Caco-2 (cell line): ENCODE measurements around the gene ARHGAP4. TPM values are rescaled to one million over a fixed set of nuclear protein-coding genes. Genes with fewer than 3 reads are reported as not detected.

ENCODE experiments used
- BruUV-seq: library from RNA; stranded (reverse); fragments of 400-500 nt; replicated peaks from 2 replicates; lab custom pipeline; 2021; lab: Mats Ljungman, UMichigan
- CTCF ChIA-PET: fragments of 300-600 bp; sonication (Branson Sonifier 250); formaldehyde crosslinking; loops from one replicate; lab custom pipeline; 2022; ENCODE audit warnings: antibody characterized with exemption; lab: Charles Lee
- POLR2A ChIA-PET: fragments of 300-600 bp; sonication (Branson Sonifier 250); formaldehyde crosslinking; loops from one replicate; lab custom pipeline; 2022; ENCODE audit warnings: antibody characterized with exemption; lab: Charles Lee
- DNase-seq, 2 experiments: peaks; one replicate each; pipeline versions ENCODE4 v3.0.0 to v3.0.0-alpha.2; 2020 to 2022
- H3K27me3 ChIP-seq: replicated peaks from 2 replicates; pipeline ENCODE4 v1.6.0; 2011; ENCODE audit warnings: low read length; ENCODE audit not compliant: control insufficient read depth, insufficient read depth
- H3K36me3 ChIP-seq: 2 replicates; pipeline ENCODE4 v1.5.1; 2011; ENCODE audit warnings: low read length; ENCODE audit not compliant: control insufficient read depth, insufficient read depth
- H3K4me1 ChIP-seq: fragments of 250-450 bp; sonication (Bioruptor Pico); 2 replicates; pipeline ENCODE4 v1.5.1; 2020; ENCODE audit warnings: mild to moderate bottlenecking
- H3K4me3 ChIP-seq: 2 replicates; pipeline ENCODE4 v1.5.1; 2011; ENCODE audit warnings: low read depth, mild to moderate bottlenecking, control low read depth, low read length
- H3K9me3 ChIP-seq: fragments of 250-450 bp; sonication (Bioruptor Pico); 2 replicates; pipeline ENCODE4 v1.5.1; 2020; ENCODE audit warnings: mild to moderate bottlenecking, moderate library complexity
- H3K27ac Mint-ChIP-seq: one replicate; pipeline ENCODE4 v1.8.0; 2022; ENCODE audit warnings: mixed read lengths; ENCODE audit not compliant: unreplicated experiment
- H3K27me3 Mint-ChIP-seq: one replicate; pipeline ENCODE4 v1.8.0; 2022; ENCODE audit warnings: mixed read lengths; ENCODE audit not compliant: insufficient read depth, unreplicated experiment
- H3K36me3 Mint-ChIP-seq: one replicate; pipeline ENCODE4 v1.8.0; 2022; ENCODE audit warnings: mild to moderate bottlenecking, mixed read lengths; ENCODE audit not compliant: insufficient read depth, unreplicated experiment
- H3K4me1 Mint-ChIP-seq: one replicate; pipeline ENCODE4 v1.8.0; 2022; ENCODE audit warnings: low read depth, mixed read lengths; ENCODE audit not compliant: unreplicated experiment
- H3K4me3 Mint-ChIP-seq: one replicate; pipeline ENCODE4 v1.8.0; 2022; ENCODE audit warnings: mild to moderate bottlenecking, moderate library complexity, mixed read lengths; ENCODE audit not compliant: unreplicated experiment
- H3K9me3 Mint-ChIP-seq: one replicate; pipeline ENCODE4 v1.8.0; 2022; ENCODE audit warnings: mixed read lengths; ENCODE audit not compliant: unreplicated experiment
- intact Hi-C: fragments of 100-400 bp; cut with micrococcal nuclease; formaldehyde crosslinking; loops from one replicate; pipeline ENCODE4 v1.10.0; 2022; ENCODE audit not compliant: unreplicated experiment
- total RNA-seq: library from RNA; stranded (reverse); gene quantifications from 2 replicates; pipeline ENCODE4 v1.2.3, GENCODE V29; 2022
- TF ChIP-seq, protein P1 (sequence below), 2 experiments: fragments of 200-600 bp in 1 of 2; IDR thresholded peaks; 1 replicate in 1 of 2; 2 replicates in 1 of 2; pipeline versions ENCODE4 v1.5.1 to v1.8.0; 2011 to 2022; ENCODE audit warnings: antibody characterized with exemption in 1 of 2, control low read depth in 1 of 2, inconsistent platforms in 1 of 2, low read depth in 1 of 2, low read length in 1 of 2, mild to moderate bottlenecking in 1 of 2, moderate library complexity in 1 of 2; ENCODE audit not compliant: insufficient read depth in 1 of 2, severe bottlenecking in 1 of 2, unreplicated experiment in 1 of 2

The ARHGAP4 gene
- total RNA-seq, 1 experiment from 2014 or later, result 15.7 TPM

DNA sequence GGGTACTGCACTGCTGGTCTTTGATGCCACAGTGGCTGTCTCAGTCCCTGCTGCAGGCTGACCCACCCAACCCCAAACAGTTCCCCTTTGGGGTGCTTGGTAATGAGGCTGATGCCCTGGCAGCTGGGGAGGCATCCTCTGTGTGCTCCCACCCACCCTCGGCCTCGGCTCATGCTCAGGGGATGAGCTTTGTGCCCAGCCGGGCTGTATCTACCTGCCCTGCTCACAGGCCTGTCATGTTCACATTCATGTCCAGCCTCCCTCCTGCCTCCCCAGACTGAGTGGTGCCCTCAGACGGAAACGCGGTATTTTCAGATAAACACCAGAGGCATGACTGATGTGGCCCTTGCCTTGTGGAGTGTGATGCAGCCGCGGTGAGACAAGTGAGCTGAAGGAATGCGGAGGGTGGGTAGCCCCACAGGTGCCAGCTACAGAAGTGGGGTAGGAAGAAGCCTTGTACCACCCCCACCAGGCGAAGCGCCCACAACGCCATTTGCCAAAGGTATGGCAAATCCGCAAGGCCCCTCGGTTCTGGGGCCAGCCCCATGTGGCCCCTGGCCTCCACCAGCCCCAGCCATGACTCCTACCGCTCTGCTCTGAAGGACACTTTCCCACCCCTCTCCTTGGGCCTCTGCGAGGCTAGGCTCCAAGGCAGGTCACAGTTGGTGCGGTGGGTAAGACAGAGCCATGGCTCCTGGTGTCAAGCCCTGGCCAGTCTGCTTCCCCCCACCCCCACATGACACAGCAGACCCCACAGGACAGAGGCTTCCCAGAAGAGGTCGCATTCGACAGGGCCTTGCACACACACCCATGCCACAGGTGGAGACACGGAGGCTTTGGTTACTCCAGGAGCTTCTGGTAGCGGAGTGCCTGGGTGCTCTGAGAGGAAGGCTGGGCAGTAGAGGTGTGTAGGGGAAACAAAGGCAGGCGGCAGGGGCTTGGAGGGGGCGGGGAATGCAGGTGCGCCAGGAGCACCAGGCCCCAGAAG is 20.2 kb upstream of the ARHGAP4 start:
- Histone ChIP-seq H3K9me3 (no peaks in the 10 kb centered on the region), H3K4me1 (no peaks in the 10 kb centered on the region), H3K27me3 (no peaks in the 10 kb centered on the region), H3K4me3 (no peak overlapping the region), H3K36me3 (no peaks in the 10 kb centered on the region; the same call in 1 of the 2 replicates)
- H3K36me3 Mint-ChIP-seq, result peaks cover 50% of the 10 kb centered on the region
- no peaks in the 10 kb centered on the region for H3K4me1 Mint-ChIP-seq
- no peak overlapping the region for H3K27ac Mint-ChIP-seq
- H3K27me3 Mint-ChIP-seq, result no peaks in the 10 kb centered on the region
- ChIA-PET CTCF (interaction anchor here (0.6 to 2.2 kb wide), 5 partner anchors 10 to 181 kb away, joined by 3 to 37 read pairs (median 3); partner anchors contain the start of gene ARHGAP4), POLR2A (no interaction called here)
- no peak overlapping the region for H3K4me3 Mint-ChIP-seq
- H3K9me3 Mint-ChIP-seq, result no peaks in the 10 kb centered on the region
- intact Hi-C loops, result no loop called here
- BruUV-seq, result no TSS peak
- TF ChIP-seq, protein P1, sequence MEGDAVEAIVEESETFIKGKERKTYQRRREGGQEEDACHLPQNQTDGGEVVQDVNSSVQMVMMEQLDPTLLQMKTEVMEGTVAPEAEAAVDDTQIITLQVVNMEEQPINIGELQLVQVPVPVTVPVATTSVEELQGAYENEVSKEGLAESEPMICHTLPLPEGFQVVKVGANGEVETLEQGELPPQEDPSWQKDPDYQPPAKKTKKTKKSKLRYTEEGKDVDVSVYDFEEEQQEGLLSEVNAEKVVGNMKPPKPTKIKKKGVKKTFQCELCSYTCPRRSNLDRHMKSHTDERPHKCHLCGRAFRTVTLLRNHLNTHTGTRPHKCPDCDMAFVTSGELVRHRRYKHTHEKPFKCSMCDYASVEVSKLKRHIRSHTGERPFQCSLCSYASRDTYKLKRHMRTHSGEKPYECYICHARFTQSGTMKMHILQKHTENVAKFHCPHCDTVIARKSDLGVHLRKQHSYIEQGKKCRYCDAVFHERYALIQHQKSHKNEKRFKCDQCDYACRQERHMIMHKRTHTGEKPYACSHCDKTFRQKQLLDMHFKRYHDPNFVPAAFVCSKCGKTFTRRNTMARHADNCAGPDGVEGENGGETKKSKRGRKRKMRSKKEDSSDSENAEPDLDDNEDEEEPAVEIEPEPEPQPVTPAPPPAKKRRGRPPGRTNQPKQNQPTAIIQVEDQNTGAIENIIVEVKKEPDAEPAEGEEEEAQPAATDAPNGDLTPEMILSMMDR (IDR thresholded peaks at IDR 0.05; ENCODE audit: insufficient read depth in 1 of 2, low read depth in 1 of 2, low read length in 1 of 2, severe bottlenecking in 1 of 2, unreplicated experiment in 1 of 2), result no peak
- no peak for DNase-seq

DNA sequence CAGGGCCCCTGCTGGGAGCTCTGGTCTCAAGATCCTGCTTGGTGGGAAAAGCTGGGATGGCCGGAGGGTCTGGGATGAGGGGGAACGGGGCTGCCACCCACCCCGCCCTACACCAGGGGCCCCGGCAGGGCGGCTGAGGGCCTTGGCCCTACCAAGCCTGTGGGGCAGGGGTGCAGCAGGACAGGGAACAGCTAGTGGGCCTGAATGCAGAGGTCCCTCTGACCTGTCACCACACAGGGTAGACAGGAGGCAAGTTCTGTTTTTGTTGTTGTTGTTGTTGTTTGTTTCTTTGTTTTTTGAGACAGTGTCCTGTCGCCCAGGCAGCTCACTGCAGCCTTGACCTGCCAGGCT is 18.7 kb upstream of the ARHGAP4 start:
- Mint-ChIP-seq H3K4me3 (no peak overlapping the region), H3K4me1 (peaks cover 5% of the 10 kb centered on the region), H3K27me3 (no peaks in the 10 kb centered on the region), H3K27ac (no peak overlapping the region), H3K36me3 (peaks cover 36% of the 10 kb centered on the region), H3K9me3 (no peaks in the 10 kb centered on the region)
- no peaks in the 10 kb centered on the region for H3K27me3 ChIP-seq
- ChIA-PET CTCF (interaction anchor here (0.6 kb wide), 1 partner anchor 41 kb away, joined by 3 read pairs; no protein-coding TSS in a partner anchor), POLR2A (interaction anchor here (0.6 kb wide), 1 partner anchor 18 kb away, joined by 4 read pairs; no protein-coding TSS in a partner anchor)
- H3K4me1 ChIP-seq, result 0 out of 2 replicates have a peak, but pooled peaks cover 6% of the 10 kb centered on the region
- no TSS peak for BruUV-seq
- H3K4me3 ChIP-seq, result no peak overlapping the region
- no peak for DNase-seq
- TF ChIP-seq, protein P1 (IDR thresholded peaks at IDR 0.05; ENCODE audit: insufficient read depth in 1 of 2, low read depth in 1 of 2, low read length in 1 of 2, severe bottlenecking in 1 of 2, unreplicated experiment in 1 of 2), result no peak
- H3K9me3 ChIP-seq, result no peaks in the 10 kb centered on the region
- no peaks in the 10 kb centered on the region; the same call in 1 of the 2 replicates for H3K36me3 ChIP-seq
- intact Hi-C loops, result no loop called here

DNA sequence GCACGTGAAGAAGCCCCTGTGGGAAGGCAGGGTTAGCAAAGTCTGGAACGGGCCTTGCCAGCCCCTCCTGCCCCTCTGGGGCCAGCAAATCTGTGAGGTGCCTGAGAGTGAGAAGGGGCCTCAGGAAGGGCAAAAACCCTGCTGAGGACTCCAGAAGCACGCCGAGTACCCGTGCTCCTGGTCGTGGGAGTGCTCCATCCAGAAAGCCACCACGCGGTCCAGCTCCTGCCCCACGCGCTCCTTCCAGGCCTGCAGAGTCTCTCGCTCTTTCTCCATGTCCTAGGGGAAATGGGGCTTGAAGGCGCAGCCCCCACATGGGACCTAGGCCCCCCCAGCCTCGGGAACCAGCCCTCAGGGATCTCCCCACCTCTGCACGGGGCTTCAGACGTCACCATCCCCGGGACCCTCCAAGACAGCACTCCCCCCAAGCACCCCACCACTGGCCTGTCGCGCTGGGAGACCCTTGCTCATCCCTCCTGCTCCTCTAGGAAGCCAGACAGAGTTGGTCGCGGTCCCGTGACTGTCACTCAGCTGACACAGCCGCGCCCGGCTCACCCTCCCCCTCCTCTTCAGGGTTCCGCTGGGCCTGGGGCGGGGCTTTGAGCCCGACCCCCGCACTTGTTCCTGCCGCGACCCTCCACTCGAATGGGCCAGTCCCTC is 18.2 kb upstream of the ARHGAP4 start, which contains the start of gene RENBP:
RENBP (minus strand) TSS at position 504 of the 660 bp plus-strand sequence; CDS start at position 471, 33 bp downstream.
- CTCF ChIA-PET, result interaction anchor here (0.6 kb wide), 1 partner anchor 40 kb away, joined by 3 read pairs; no protein-coding TSS in a partner anchor
- TF ChIP-seq, protein P1 (IDR thresholded peaks at IDR 0.05; ENCODE audit: insufficient read depth in 1 of 2, low read depth in 1 of 2, low read length in 1 of 2, severe bottlenecking in 1 of 2, unreplicated experiment in 1 of 2), result no peak
- H3K4me3 ChIP-seq, result no peak within 1 kb of the TSS
- H3K36me3 Mint-ChIP-seq, result peaks cover 31% of the 10 kb centered on the region
- no peak for DNase-seq
- H3K4me3 Mint-ChIP-seq, result no peak within 1 kb of the TSS
- no peak within 1 kb of the TSS for H3K27ac Mint-ChIP-seq
- H3K27me3 Mint-ChIP-seq, result no peaks in the 10 kb centered on the region
- H3K9me3 Mint-ChIP-seq, result no peaks in the 10 kb centered on the region
- peaks cover 5% of the 10 kb centered on the region for H3K4me1 Mint-ChIP-seq
- no peaks in the 10 kb centered on the region for H3K27me3 ChIP-seq
- 0 out of 2 replicates have a peak, but pooled peaks cover 6% of the 10 kb centered on the region for H3K4me1 ChIP-seq
- BruUV-seq, result no TSS peak
- intact Hi-C loops, result no loop called here
- H3K36me3 ChIP-seq, result no peaks in the 10 kb centered on the region; the same call in 1 of the 2 replicates
- no peaks in the 10 kb centered on the region for H3K9me3 ChIP-seq
- POLR2A ChIA-PET, result no interaction called here
